HG02642 (cell line): Measurements from ENCODE around the gene PCLO.

Experiments
- ATAC-seq: cut with Tn5 transposase; IDR thresholded peaks from one replicate; pipeline ENCODE4 v1.9.1; 2021; ENCODE audit warnings: mild to moderate bottlenecking; ENCODE audit not compliant: unreplicated experiment, poor library complexity

The PCLO gene

GRCh38 chr7:82851121-82851520 lies 311.6 kb downstream of the PCLO start:
- no peak for ATAC-seq

- no peak for ATAC-seq
These were observed 320.9 kb downstream of the PCLO start for GRCh38 chr7:82841828-82842227.

GRCh38 chr7:82840061-82840460 lies 322.6 kb downstream of the PCLO start:
- ATAC-seq: no peak

GRCh38 chr7:82839555-82839954 lies 323.1 kb downstream of the PCLO start:
- no peak for ATAC-seq

GRCh38 chr7:82839063-82839462 lies 323.6 kb downstream of the PCLO start:
- no peak for ATAC-seq

- no peak for ATAC-seq
These were observed 324.4 kb downstream of the PCLO start for GRCh38 chr7:82838314-82838713.

- ATAC-seq: no peak
These were observed 339.6 kb downstream of the PCLO start for GRCh38 chr7:82823073-82823472.

- ATAC-seq: no peak
These were observed 341.6 kb downstream of the PCLO start for GRCh38 chr7:82821037-82821436.

GRCh38 chr7:82818171-82818570 lies 344.5 kb downstream of the PCLO start:
- ATAC-seq: no peak

GRCh38 chr7:82816272-82816671 lies 346.4 kb downstream of the PCLO start:
- ATAC-seq: no peak

- peak; percentile 91 for ATAC-seq
These were observed 352.0 kb downstream of the PCLO start for GRCh38 chr7:82810558-82811259.

GRCh38 chr7:82808633-82809032 lies 354.1 kb downstream of the PCLO start:
- no peak for ATAC-seq

GRCh38 chr7:82805527-82805960 lies 357.1 kb downstream of the PCLO start:
- no peak for ATAC-seq

- ATAC-seq: no peak
These were observed 359.3 kb downstream of the PCLO start for GRCh38 chr7:82803411-82803810.

- ATAC-seq: no peak
These were observed 372.6 kb downstream of the PCLO start for GRCh38 chr7:82789883-82790609.

- no peak for ATAC-seq
These were observed 384.7 kb downstream of the PCLO start for GRCh38 chr7:82778021-82778420.

- ATAC-seq: no peak
These were observed 399.8 kb downstream of the PCLO start for GRCh38 chr7:82762880-82763279.

- ATAC-seq: no peak
These were observed 401.9 kb downstream of the PCLO start for GRCh38 chr7:82760831-82761230.

- no peak for ATAC-seq
These were observed 402.6 kb downstream of the PCLO start for GRCh38 chr7:82760074-82760473.

GRCh38 chr7:82755705-82756551 lies 406.8 kb downstream of the PCLO start:
- no peak for ATAC-seq

- no peak for ATAC-seq
These were observed 412.7 kb downstream of the PCLO start for GRCh38 chr7:82750007-82750406.
